Activated T-helper 2 cell treated with anti-CD3 and anti-CD28 coated beads, Interferon-gamma antibody, Interleukin-2, Interleukin-4, amounts not matched to agents 10 μg/mL and 5 μg/mL and 100 μg/mL, durations not matched to agents 14 hours and 24 hours and 36 hours (primary cell): Measurements from ENCODE around the gene AP1G1. TPM values are rescaled to one million over a fixed set of nuclear protein-coding genes. Genes with fewer than 3 reads are reported as not detected.

Source experiments
- DNase-seq: peaks from one replicate; pipeline ENCODE4 v3.0.0; 2021; ENCODE audit warnings: low spot score
- H3K27ac Mint-ChIP-seq: one replicate; pipeline ENCODE4 v1.8.0; 2021; ENCODE audit warnings: mixed read lengths
- H3K27me3 Mint-ChIP-seq: one replicate; pipeline ENCODE4 v1.8.0; 2021; ENCODE audit warnings: low read depth, mixed read lengths
- H3K36me3 Mint-ChIP-seq: one replicate; pipeline ENCODE4 v1.8.0; 2021; ENCODE audit warnings: low read depth, mixed read lengths
- H3K4me1 Mint-ChIP-seq: one replicate; pipeline ENCODE4 v1.8.0; 2021; ENCODE audit warnings: low read depth, mixed read lengths
- H3K4me3 Mint-ChIP-seq: one replicate; pipeline ENCODE4 v1.8.0; 2021; ENCODE audit warnings: low read depth, mild to moderate bottlenecking, moderate library complexity, mixed read lengths
- H3K9me3 Mint-ChIP-seq: one replicate; pipeline ENCODE4 v1.8.0; 2021; ENCODE audit warnings: mixed read lengths
- intact Hi-C: fragments of 100-400 bp; cut with micrococcal nuclease; formaldehyde crosslinking; loops from one replicate; pipeline ENCODE4 v1.15.1; 2023
- total RNA-seq: library from RNA; stranded (reverse); gene quantifications from 2 replicates; pipeline ENCODE4 v1.2.3, GENCODE V29; 2022

The AP1G1 gene
- 90.6 and 91.6 TPM in 2 replicates for total RNA-seq

DNA sequence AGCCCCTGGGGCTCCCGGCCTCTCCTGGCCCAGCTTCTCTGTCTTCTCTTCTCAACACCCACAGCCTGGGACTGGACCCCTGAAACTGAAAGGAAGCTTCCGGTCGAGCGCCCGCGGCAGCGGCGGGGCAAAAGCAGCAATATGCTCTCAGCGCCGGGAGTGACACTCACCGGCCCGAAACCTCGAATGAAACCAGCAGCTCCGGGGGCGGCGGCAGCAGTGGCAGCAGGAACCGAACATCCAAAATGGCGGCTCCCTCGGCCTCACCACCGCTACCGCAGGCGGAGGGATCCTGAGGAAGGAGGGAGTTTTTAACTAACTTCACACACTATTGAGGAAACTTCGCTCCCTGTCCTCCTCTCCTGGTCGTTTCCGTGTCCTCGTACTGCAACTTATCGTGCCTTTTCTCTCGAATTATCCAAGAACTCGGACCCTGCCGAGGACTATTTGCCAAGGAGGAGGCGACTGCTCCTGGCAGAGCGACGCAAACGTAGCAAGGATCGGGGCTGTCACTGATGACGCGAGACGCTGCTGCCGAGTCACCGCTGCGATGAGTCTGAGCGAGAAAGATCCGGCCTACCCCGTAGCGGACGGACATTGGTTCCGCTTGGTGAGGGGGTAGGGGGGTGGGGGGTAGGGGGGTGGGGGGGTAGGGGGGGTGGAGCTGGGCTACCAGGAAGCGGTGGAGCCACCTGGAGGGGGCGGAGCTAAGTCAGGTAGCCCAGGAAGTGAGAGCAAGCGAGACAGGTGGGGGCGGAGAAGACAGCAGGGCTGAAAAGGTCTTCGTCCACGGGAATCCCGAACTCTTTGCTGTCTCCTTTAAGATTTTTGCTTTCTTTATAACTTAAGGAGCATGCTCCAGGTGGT is at the start of gene AP1G1:
Gene AP1G1 (minus strand): TSS at position 242 of the 867 bp plus-strand sequence. CDS start 19,355 bp downstream, outside the sequence.
- Mint-ChIP-seq H3K9me3 (no peaks in the 10 kb centered on the region), H3K36me3 (peaks cover 17% of the 10 kb centered on the region), H3K4me3 (peak within 1 kb of the TSS; percentile 95), H3K27ac (peak within 1 kb of the TSS; percentile 100), H3K27me3 (no peaks in the 10 kb centered on the region), H3K4me1 (peaks cover 16% of the 10 kb centered on the region)
- peak; percentile 91 for DNase-seq
- intact Hi-C loops: loop anchor here (1.0 to 5.0 kb wide), 7 partner anchors 9 to 284 kb away; partner anchors contain the start of genes DHX38, IST1, TXNL4B and ZNF821

GRCh38 chr16:71855937-71856662 is 47.5 kb upstream of the AP1G1 start:
- H3K27ac Mint-ChIP-seq: peak overlapping the region; percentile 86
- no peak overlapping the region for H3K4me3 Mint-ChIP-seq
- DNase-seq: no peak
- no peaks in the 10 kb centered on the region for H3K27me3 Mint-ChIP-seq
- peaks cover 18% of the 10 kb centered on the region for H3K4me1 Mint-ChIP-seq
- no peaks in the 10 kb centered on the region for H3K9me3 Mint-ChIP-seq
- intact Hi-C loops: no loop called here
- H3K36me3 Mint-ChIP-seq: peaks cover 48% of the 10 kb centered on the region

- intact Hi-C loops: no loop called here
- Mint-ChIP-seq H3K4me1 (peaks cover 18% of the 10 kb centered on the region), H3K4me3 (no peak overlapping the region), H3K36me3 (peaks cover 55% of the 10 kb centered on the region), H3K9me3 (no peaks in the 10 kb centered on the region), H3K27me3 (no peaks in the 10 kb centered on the region), H3K27ac (no peak overlapping the region)
- no peak for DNase-seq
Measured at GRCh38 chr16:71854369-71854948, 45.8 kb upstream of the AP1G1 start.

DNA sequence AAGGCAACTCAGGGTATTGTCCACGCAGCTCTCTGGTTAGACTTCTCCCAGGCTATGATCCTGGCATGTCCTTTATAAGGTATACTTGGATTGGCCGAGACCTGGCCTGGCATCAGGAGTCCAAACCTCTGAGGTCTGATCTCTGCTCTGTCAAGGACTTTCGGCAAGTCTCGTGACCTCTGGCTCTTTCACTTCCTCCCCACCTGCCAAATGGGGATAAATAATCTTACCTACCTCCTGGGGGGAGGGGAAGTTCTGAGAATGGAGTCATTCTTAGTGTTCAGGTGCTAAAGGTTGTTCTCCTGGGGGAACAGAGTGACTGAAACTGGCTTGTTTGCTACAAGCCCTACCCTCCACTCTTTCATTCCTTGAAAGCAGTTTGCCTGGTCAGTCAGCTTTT is 44.8 kb upstream of the AP1G1 start:
- Mint-ChIP-seq H3K36me3 (peaks cover 52% of the 10 kb centered on the region), H3K4me1 (peaks cover 18% of the 10 kb centered on the region)

DNA sequence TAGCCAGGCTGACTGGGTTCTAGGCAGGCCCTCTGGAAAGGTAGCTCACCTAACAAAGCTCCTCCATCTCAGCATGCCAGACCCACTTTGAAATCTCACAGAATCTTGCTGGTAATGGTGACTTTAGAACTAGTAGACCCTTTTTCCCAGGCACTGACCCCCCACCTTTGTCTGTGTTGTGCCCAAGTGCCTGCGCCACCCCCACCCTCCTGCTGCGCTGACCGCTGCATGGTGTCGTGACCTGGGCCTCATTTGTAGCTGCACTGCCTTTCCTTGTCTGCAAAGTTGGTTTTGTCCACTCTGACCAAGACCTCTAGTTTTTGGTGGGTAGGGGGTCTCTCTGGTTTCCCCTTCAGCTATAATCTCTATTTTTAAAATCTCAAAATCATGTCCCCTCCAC is 43.9 kb upstream of the AP1G1 start:
- Mint-ChIP-seq H3K27ac (no peak overlapping the region), H3K4me3 (no peak overlapping the region), H3K9me3 (no peaks in the 10 kb centered on the region), H3K4me1 (peaks cover 20% of the 10 kb centered on the region), H3K36me3 (peaks cover 57% of the 10 kb centered on the region), H3K27me3 (no peaks in the 10 kb centered on the region)
- no peak for DNase-seq
- intact Hi-C loops: no loop called here

More for the DNA sequence above, 44.8 kb upstream of the AP1G1 start:
- DNase-seq: no peak
- no peaks in the 10 kb centered on the region for H3K27me3 Mint-ChIP-seq
- H3K4me3 Mint-ChIP-seq: no peak overlapping the region
- intact Hi-C loops: no loop called here
- no peaks in the 10 kb centered on the region for H3K9me3 Mint-ChIP-seq
- H3K27ac Mint-ChIP-seq: no peak overlapping the region

- no peaks in the 10 kb centered on the region for H3K9me3 Mint-ChIP-seq
- no peaks in the 10 kb centered on the region for H3K27me3 Mint-ChIP-seq
- peaks cover 57% of the 10 kb centered on the region for H3K36me3 Mint-ChIP-seq
- no peak overlapping the region for H3K4me3 Mint-ChIP-seq
- peaks cover 24% of the 10 kb centered on the region for H3K4me1 Mint-ChIP-seq
- DNase-seq: no peak
- intact Hi-C loops: no loop called here
- H3K27ac Mint-ChIP-seq: no peak overlapping the region
Measured at GRCh38 chr16:71852158-71852557, 43.5 kb upstream of the AP1G1 start.

- peaks cover 28% of the 10 kb centered on the region for H3K4me1 Mint-ChIP-seq
- no peak overlapping the region for H3K27ac Mint-ChIP-seq
- intact Hi-C loops: no loop called here
- peaks cover 57% of the 10 kb centered on the region for H3K36me3 Mint-ChIP-seq
- no peaks in the 10 kb centered on the region for H3K9me3 Mint-ChIP-seq
- no peaks in the 10 kb centered on the region for H3K27me3 Mint-ChIP-seq
- DNase-seq: no peak
- H3K4me3 Mint-ChIP-seq: no peak overlapping the region
Measured at GRCh38 chr16:71851746-71852145, 43.1 kb upstream of the AP1G1 start.

DNA sequence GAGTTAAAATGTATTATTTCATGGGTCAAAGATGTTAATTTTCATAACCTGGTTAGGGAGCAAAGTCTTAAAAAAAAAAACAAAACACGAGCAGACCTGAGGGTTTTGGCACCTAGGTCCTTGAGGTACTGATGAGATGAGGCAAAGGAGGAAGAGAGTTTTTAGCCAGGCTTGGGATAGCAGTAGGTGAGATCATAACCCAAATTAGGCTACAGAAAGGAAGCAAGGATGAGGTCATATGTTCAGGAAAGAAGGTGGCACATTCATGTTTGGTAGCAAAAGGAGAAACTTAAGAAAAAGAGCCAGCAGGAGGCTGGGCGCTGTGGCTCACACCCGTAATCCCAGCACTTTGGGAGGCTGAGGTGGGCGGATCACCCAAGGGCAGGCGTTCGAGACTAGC is 40.0 kb upstream of the AP1G1 start:
- intact Hi-C loops: no loop called here
- H3K4me1 Mint-ChIP-seq: peaks cover 22% of the 10 kb centered on the region

GRCh38 chr16:71847096-71847495 is 38.5 kb upstream of the AP1G1 start:
- Mint-ChIP-seq H3K36me3 (peaks cover 34% of the 10 kb centered on the region), H3K4me3 (peak overlapping the region; percentile 89), H3K27ac (peak overlapping the region; percentile 73), H3K9me3 (no peaks in the 10 kb centered on the region), H3K4me1 (peaks cover 26% of the 10 kb centered on the region), H3K27me3 (no peaks in the 10 kb centered on the region)
- no peak for DNase-seq
- intact Hi-C loops: no loop called here

More for the DNA sequence above, 40.0 kb upstream of the AP1G1 start:
- Mint-ChIP-seq H3K9me3 (no peaks in the 10 kb centered on the region), H3K27ac (no peak overlapping the region), H3K36me3 (peaks cover 40% of the 10 kb centered on the region), H3K4me3 (no peak overlapping the region), H3K27me3 (no peaks in the 10 kb centered on the region)
- no peak for DNase-seq

DNA sequence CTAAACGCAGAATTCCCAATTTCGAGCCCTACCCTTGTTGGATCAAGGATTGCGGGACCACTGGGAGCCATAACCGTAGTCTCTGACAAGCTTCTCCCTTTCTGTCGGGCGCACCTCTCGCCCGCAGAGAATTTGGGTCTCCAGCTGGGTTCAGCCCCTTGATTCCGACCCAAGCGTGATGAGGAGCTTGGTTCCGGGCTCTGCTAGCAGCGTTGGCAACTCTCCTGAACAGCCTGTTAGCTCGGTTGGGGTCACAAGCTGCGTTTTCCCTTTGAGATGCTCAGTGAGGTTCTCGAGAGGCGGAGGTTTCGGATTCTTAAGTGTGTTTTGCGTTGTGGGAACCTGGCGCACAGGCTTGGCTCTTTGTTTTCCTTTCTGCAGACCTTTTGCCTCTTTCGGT is 37.8 kb upstream of the AP1G1 start:
- Mint-ChIP-seq H3K4me3 (peak overlapping the region; percentile 89), H3K4me1 (peaks cover 27% of the 10 kb centered on the region), H3K36me3 (peaks cover 29% of the 10 kb centered on the region), H3K9me3 (no peaks in the 10 kb centered on the region), H3K27me3 (no peaks in the 10 kb centered on the region), H3K27ac (peak overlapping the region; percentile 73)
- intact Hi-C loops: loop anchor here (1.0 kb wide), 1 partner anchor 49 kb away; the partner anchor contains the start of gene IST1
- DNase-seq: peak; percentile 16

DNA sequence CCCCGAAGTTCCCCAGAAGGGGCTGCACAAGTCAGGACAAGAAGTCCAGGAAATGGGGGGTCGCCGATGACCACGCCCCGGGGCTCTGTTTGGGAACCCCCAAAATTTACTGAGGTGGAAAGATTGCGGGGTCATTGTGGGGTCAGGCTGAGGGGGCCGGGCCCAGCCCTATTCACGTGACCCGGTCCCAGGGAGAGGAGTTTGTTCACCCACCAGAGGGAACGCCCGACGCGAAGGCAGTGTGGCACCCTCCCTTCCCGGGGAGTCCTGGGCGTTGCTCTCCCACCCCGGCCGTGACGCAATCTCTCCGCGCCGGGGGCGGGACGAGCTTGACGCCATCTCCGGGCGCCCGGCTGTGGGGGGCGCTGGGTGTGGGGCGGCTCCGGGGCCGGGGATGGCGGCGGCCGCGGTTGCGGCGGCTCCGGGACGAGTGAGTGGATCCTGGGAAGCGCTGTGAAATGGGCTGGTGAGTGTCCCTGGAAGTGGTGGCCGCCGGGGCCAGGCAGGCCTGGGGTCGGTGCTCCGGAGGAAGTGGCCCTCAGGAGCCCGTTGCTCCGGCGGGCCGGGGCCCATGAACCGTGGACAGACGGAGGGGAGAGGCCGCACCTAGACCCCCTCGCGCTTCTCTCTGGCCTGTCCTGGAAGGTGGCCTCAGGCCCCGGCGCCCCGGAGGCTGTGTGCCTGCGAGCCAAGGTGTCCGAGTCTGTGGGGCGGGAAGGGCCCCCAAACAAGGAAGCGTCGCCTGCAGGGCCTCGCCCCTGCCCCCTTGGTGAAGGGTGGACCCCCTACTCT is 37.2 kb upstream of the AP1G1 start, which contains the start of gene ATXN1L:
Gene ATXN1L (plus strand): TSS at position 338 of the 792 bp plus-strand sequence. CDS start 3,765 bp downstream, outside the sequence.
- Mint-ChIP-seq H3K27ac (peak within 1 kb of the TSS; percentile 94), H3K9me3 (no peaks in the 10 kb centered on the region)

DNA sequence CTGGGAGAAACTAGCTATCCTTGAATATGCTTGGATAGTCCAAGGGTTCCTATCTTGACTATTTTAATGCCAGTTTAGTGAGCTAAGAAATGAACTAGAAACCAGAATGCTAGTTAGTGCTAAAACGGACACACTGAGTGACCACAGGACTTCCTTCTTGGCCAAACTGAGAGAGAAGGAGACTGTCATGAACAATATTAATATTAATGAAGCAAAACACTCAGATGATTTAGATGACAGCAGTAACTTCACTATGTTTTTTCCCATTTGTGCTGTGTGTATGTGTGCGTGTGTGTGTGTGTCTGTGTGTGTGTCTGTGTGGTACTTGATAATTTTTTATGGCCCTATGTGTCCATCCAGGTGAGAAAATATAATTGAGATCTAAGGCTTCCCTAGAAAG is 34.9 kb upstream of the AP1G1 start:
- Mint-ChIP-seq H3K27me3 (no peaks in the 10 kb centered on the region), H3K4me1 (peaks cover 27% of the 10 kb centered on the region), H3K36me3 (peaks cover 9% of the 10 kb centered on the region), H3K4me3 (no peak overlapping the region), H3K9me3 (no peaks in the 10 kb centered on the region), H3K27ac (no peak overlapping the region)
- intact Hi-C loops: loop anchor here (2.0 kb wide), 1 partner anchor 37 kb away; no protein-coding TSS in a partner anchor
- no peak for DNase-seq

More for the DNA sequence above, 37.2 kb upstream of the AP1G1 start, which contains the start of gene ATXN1L:
- peak within 1 kb of the TSS; percentile 89 for H3K4me3 Mint-ChIP-seq
- H3K36me3 Mint-ChIP-seq: peaks cover 26% of the 10 kb centered on the region
- peak; percentile 92 for DNase-seq
- no peaks in the 10 kb centered on the region for H3K27me3 Mint-ChIP-seq
- intact Hi-C loops: loop anchor here (1.0 kb wide), 1 partner anchor 49 kb away; the partner anchor contains the start of gene IST1
- peaks cover 27% of the 10 kb centered on the region for H3K4me1 Mint-ChIP-seq
